Measurements from ENCODE around the gene SLC7A1. TPM values are rescaled to one million over a fixed set of nuclear protein-coding genes. Genes with fewer than 3 reads are reported as not detected.

The SLC7A1 gene
- total RNA-seq, 1 experiment from 2014 or later = 62.8 TPM

- POLR2A ChIA-PET (ENCODE audit: unreplicated experiment) = no interaction called here
- Histone ChIP-seq H4K20me1 (ENCODE audit: insufficient read depth) (peaks cover 100% of the 10 kb centered on the region), H2AFZ (no peak overlapping the region), H3K27me3 (ENCODE audit: insufficient read depth, low read depth) (no peaks in the 10 kb centered on the region), H3K27ac (no peak overlapping the region), H3K4me1 (replicated peaks; ENCODE audit: insufficient read depth) (no peaks in the 10 kb centered on the region), H3K4me2 (no peak overlapping the region), H3K9me3 (ENCODE audit: insufficient read depth, low read depth) (no peaks in the 10 kb centered on the region), H3K79me2 (ENCODE audit: low read depth) (peaks cover 100% of the 10 kb centered on the region), H3K36me3 (ENCODE audit: low read depth) (peaks cover 4% of the 10 kb centered on the region; the same call in 1 of the 2 replicates), H3F3A (ENCODE audit: insufficient read depth, low read depth) (no peaks in the 10 kb centered on the region), H3K4me3 (no peak overlapping the region), H3K9me2 (ENCODE audit: insufficient read depth) (no peaks in the 10 kb centered on the region)
- TF ChIP-seq EZH2 (IDR thresholded peaks at IDR 0.05; ENCODE audit: low read depth) = no peak
- TF ChIP-seq, protein P1, sequence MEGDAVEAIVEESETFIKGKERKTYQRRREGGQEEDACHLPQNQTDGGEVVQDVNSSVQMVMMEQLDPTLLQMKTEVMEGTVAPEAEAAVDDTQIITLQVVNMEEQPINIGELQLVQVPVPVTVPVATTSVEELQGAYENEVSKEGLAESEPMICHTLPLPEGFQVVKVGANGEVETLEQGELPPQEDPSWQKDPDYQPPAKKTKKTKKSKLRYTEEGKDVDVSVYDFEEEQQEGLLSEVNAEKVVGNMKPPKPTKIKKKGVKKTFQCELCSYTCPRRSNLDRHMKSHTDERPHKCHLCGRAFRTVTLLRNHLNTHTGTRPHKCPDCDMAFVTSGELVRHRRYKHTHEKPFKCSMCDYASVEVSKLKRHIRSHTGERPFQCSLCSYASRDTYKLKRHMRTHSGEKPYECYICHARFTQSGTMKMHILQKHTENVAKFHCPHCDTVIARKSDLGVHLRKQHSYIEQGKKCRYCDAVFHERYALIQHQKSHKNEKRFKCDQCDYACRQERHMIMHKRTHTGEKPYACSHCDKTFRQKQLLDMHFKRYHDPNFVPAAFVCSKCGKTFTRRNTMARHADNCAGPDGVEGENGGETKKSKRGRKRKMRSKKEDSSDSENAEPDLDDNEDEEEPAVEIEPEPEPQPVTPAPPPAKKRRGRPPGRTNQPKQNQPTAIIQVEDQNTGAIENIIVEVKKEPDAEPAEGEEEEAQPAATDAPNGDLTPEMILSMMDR (conservative IDR thresholded peaks at IDR 0.05) = no peak
- intact Hi-C loops (cut with micrococcal nuclease; ENCODE audit: unreplicated experiment) = no loop called here
- BruUV-seq (replicated peaks) = no TSS peak
- DNase-seq = no peak
- CTCF ChIA-PET = no interaction called here
Observed at GRCh38 chr13:29576581-29576980, 18.9 kb downstream of the SLC7A1 start.

- Histone ChIP-seq H3K27ac (no peak overlapping the region), H2AFZ (no peak overlapping the region), H3K9me2 (ENCODE audit: insufficient read depth) (no peaks in the 10 kb centered on the region), H3F3A (ENCODE audit: insufficient read depth, low read depth) (no peaks in the 10 kb centered on the region), H4K20me1 (ENCODE audit: insufficient read depth) (peaks cover 100% of the 10 kb centered on the region), H3K9me3 (ENCODE audit: insufficient read depth, low read depth) (no peaks in the 10 kb centered on the region), H3K4me2 (no peak overlapping the region), H3K4me1 (replicated peaks; ENCODE audit: insufficient read depth) (no peaks in the 10 kb centered on the region), H3K79me2 (ENCODE audit: low read depth) (peaks cover 100% of the 10 kb centered on the region), H3K4me3 (no peak overlapping the region), H3K36me3 (ENCODE audit: low read depth) (0 out of 2 replicates have a peak, but pooled peaks cover 4% of the 10 kb centered on the region), H3K27me3 (ENCODE audit: insufficient read depth, low read depth) (no peaks in the 10 kb centered on the region)
- ChIA-PET CTCF (no interaction called here), POLR2A (ENCODE audit: unreplicated experiment) (interaction anchor here (0.6 kb wide), 1 partner anchor 21 kb away, joined by 3 read pairs; no protein-coding TSS in a partner anchor)
- no peak for DNase-seq
- intact Hi-C loops (cut with micrococcal nuclease; ENCODE audit: unreplicated experiment) = no loop called here
- no TSS peak for BruUV-seq (replicated peaks)
- no peak for TF ChIP-seq EZH2 (IDR thresholded peaks at IDR 0.05; ENCODE audit: low read depth)
Observed at GRCh38 chr13:29575098-29575497, 20.4 kb downstream of the SLC7A1 start.

DNA sequence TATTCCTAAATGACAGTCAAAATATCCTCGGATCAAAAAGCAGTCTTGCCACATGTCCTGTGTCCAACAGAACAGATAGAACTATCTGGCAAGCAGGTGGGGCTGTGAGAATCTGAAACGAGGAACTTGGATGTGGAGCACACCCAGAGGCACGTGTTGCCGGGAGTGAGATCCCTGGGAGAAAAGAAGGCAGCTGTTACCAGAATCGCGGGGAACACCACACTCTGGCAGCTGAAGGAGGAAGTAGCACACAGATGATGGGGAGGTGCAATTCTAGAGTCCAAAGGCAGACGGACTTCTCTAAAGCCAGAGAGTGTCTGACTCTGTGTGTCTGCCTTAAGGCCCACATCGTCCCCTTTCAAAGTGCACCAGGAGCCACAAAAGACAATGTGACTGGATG lies 22.3 kb downstream of the SLC7A1 start:
- H3K27ac ChIP-seq = no peak overlapping the region
- CTCF ChIA-PET = no interaction called here
- H3K4me2 ChIP-seq = no peak overlapping the region

More for the DNA sequence above, 22.3 kb downstream of the SLC7A1 start:
- intact Hi-C loops (cut with micrococcal nuclease; ENCODE audit: unreplicated experiment) = no loop called here
- no peak for TF ChIP-seq EZH2 (IDR thresholded peaks at IDR 0.05; ENCODE audit: low read depth)
- TF ChIP-seq, protein P1 (conservative IDR thresholded peaks at IDR 0.05) = no peak
- Histone ChIP-seq H3K4me1 (replicated peaks; ENCODE audit: insufficient read depth) (no peaks in the 10 kb centered on the region), H3F3A (ENCODE audit: insufficient read depth, low read depth) (no peaks in the 10 kb centered on the region), H4K20me1 (ENCODE audit: insufficient read depth) (peaks cover 100% of the 10 kb centered on the region), H3K79me2 (ENCODE audit: low read depth) (peaks cover 100% of the 10 kb centered on the region), H2AFZ (no peak overlapping the region), H3K4me3 (no peak overlapping the region), H3K9me2 (ENCODE audit: insufficient read depth) (no peaks in the 10 kb centered on the region), H3K9me3 (ENCODE audit: insufficient read depth, low read depth) (no peaks in the 10 kb centered on the region), H3K36me3 (ENCODE audit: low read depth) (0 out of 2 replicates have a peak, but pooled peaks cover 4% of the 10 kb centered on the region), H3K27me3 (ENCODE audit: insufficient read depth, low read depth) (no peaks in the 10 kb centered on the region)
- DNase-seq = no peak
- POLR2A ChIA-PET (ENCODE audit: unreplicated experiment) = no interaction called here
- no TSS peak for BruUV-seq (replicated peaks)
